H1 (cell line): ENCODE measurements around the gene KRT12. TPM values are rescaled to one million over a fixed set of nuclear protein-coding genes. Genes with fewer than 3 reads are reported as not detected.

Source experiments
- MAFK ChIP-seq: IDR thresholded peaks from 2 replicates; pipeline ENCODE4 v1.6.1; 2012; ENCODE audit warnings: low read depth, mild to moderate bottlenecking, improper control_type of control experiment, low read length
- polyA plus RNA-seq, 7 experiments: library from polyadenylated mRNA; depleted of rRNA in 3 of 7; stranded (reverse) in 5 of 7; unstranded in 2 of 7; fragments of >200 nt in 5 of 7; fragments of 200-250 nt in 2 of 7; gene quantifications; 1 replicate in 5 of 7; 2 replicates in 1 of 7; 4 replicates in 1 of 7; pipeline versions ENCODE4 v1.2.1 to v1.2.3, GENCODE V29; 2011 to 2013; ENCODE audit warnings: missing spikeins in 2 of 7, mixed read lengths in 2 of 7
- total RNA-seq: library from RNA; stranded (reverse); fragmentation: NEBNext Ultra II Directional; extraction: Animal tissue kit (Norgen Biotek cat#: 25700); gene quantifications from 2 replicates; pipeline ENCODE4 v1.2.1, GENCODE V29; 2021
- TF ChIP-seq, protein P1 (sequence below): fragments of 300-600 bp; sonication (generic); IDR thresholded peaks from 2 replicates; pipeline ENCODE4 v1.7.1; 2012; ENCODE audit warnings: low read length, moderate library complexity, mild to moderate bottlenecking, inconsistent platforms; ENCODE audit not compliant: insufficient replicate concordance

Gene KRT12
- total and polyA plus RNA-seq, 2 of the 8 experiments (the other 6 are each of a cell fraction or from before 2014, with no cell fraction given), result not detected

DNA sequence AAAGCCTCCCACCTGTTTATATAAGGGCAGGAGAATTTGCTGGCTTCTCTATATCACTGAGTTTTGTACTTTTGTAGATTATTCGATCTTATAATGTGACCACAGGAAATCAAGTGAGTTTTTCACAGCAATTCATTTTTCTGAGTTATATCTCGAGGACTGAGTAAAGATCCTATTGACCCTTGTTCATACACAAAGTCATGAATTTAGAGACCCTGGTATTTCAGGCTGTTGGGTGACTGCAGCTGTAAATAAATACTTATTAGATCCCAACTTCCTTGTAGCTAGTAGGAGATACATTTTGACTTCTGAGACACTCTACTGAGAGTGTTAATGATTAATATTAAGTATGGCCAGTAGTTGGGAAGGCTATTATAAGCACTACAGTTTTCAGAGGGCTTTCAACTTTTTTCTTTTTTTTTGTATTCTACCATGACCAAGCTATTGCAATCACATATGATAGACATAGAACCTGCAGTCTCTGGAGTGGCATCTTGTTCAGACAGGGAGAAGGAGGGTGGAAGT lies 21.2 kb upstream of the KRT12 start (continued):
- TF ChIP-seq, protein P1, sequence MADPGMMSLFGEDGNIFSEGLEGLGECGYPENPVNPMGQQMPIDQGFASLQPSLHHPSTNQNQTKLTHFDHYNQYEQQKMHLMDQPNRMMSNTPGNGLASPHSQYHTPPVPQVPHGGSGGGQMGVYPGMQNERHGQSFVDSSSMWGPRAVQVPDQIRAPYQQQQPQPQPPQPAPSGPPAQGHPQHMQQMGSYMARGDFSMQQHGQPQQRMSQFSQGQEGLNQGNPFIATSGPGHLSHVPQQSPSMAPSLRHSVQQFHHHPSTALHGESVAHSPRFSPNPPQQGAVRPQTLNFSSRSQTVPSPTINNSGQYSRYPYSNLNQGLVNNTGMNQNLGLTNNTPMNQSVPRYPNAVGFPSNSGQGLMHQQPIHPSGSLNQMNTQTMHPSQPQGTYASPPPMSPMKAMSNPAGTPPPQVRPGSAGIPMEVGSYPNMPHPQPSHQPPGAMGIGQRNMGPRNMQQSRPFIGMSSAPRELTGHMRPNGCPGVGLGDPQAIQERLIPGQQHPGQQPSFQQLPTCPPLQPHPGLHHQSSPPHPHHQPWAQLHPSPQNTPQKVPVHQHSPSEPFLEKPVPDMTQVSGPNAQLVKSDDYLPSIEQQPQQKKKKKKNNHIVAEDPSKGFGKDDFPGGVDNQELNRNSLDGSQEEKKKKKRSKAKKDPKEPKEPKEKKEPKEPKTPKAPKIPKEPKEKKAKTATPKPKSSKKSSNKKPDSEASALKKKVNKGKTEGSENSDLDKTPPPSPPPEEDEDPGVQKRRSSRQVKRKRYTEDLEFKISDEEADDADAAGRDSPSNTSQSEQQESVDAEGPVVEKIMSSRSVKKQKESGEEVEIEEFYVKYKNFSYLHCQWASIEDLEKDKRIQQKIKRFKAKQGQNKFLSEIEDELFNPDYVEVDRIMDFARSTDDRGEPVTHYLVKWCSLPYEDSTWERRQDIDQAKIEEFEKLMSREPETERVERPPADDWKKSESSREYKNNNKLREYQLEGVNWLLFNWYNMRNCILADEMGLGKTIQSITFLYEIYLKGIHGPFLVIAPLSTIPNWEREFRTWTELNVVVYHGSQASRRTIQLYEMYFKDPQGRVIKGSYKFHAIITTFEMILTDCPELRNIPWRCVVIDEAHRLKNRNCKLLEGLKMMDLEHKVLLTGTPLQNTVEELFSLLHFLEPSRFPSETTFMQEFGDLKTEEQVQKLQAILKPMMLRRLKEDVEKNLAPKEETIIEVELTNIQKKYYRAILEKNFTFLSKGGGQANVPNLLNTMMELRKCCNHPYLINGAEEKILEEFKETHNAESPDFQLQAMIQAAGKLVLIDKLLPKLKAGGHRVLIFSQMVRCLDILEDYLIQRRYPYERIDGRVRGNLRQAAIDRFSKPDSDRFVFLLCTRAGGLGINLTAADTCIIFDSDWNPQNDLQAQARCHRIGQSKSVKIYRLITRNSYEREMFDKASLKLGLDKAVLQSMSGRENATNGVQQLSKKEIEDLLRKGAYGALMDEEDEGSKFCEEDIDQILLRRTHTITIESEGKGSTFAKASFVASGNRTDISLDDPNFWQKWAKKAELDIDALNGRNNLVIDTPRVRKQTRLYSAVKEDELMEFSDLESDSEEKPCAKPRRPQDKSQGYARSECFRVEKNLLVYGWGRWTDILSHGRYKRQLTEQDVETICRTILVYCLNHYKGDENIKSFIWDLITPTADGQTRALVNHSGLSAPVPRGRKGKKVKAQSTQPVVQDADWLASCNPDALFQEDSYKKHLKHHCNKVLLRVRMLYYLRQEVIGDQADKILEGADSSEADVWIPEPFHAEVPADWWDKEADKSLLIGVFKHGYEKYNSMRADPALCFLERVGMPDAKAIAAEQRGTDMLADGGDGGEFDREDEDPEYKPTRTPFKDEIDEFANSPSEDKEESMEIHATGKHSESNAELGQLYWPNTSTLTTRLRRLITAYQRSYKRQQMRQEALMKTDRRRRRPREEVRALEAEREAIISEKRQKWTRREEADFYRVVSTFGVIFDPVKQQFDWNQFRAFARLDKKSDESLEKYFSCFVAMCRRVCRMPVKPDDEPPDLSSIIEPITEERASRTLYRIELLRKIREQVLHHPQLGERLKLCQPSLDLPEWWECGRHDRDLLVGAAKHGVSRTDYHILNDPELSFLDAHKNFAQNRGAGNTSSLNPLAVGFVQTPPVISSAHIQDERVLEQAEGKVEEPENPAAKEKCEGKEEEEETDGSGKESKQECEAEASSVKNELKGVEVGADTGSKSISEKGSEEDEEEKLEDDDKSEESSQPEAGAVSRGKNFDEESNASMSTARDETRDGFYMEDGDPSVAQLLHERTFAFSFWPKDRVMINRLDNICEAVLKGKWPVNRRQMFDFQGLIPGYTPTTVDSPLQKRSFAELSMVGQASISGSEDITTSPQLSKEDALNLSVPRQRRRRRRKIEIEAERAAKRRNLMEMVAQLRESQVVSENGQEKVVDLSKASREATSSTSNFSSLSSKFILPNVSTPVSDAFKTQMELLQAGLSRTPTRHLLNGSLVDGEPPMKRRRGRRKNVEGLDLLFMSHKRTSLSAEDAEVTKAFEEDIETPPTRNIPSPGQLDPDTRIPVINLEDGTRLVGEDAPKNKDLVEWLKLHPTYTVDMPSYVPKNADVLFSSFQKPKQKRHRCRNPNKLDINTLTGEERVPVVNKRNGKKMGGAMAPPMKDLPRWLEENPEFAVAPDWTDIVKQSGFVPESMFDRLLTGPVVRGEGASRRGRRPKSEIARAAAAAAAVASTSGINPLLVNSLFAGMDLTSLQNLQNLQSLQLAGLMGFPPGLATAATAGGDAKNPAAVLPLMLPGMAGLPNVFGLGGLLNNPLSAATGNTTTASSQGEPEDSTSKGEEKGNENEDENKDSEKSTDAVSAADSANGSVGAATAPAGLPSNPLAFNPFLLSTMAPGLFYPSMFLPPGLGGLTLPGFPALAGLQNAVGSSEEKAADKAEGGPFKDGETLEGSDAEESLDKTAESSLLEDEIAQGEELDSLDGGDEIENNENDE, result no peak
- no peak for TF ChIP-seq MAFK
